NCI-H2107 treated with DMSO at 0.1 percent for 48 hours (cell line): ENCODE data around the gene CIAO2B.
"Not testable (repeated sequence)": the region's sequence is repeated elsewhere in the genome, so short reads cannot be mapped to it uniquely, and the experiment has no call there.

Source experiments
- DNase-seq: peaks from one replicate; lab custom pipeline; 2025; ENCODE audit not compliant: unreplicated experiment; lab: John Stamatoyannopoulos, UW

CIAO2B gene

GRCh38 chr16:66939366-66939765, 5.2 kb upstream of the CIAO2B start:
- no peak for DNase-seq

- DNase-seq, result no peak
Measured at GRCh38 chr16:66937725-66938337, 3.6 kb upstream of the CIAO2B start.

GRCh38 chr16:66936889-66937554, 2.8 kb upstream of the CIAO2B start:
- DNase-seq, result no peak

- DNase-seq, result no peak
Measured at GRCh38 chr16:66936462-66936861, 2.3 kb upstream of the CIAO2B start.

- no peak for DNase-seq
Measured at GRCh38 chr16:66935314-66936011, 1.3 kb upstream of the CIAO2B start, which contains the start of gene CES2. Gene CES2 (plus strand): TSS chr16:66935516. CDS start chr16:66935636, 120 bp downstream.

- DNase-seq, result not testable (repeated sequence)
Measured at GRCh38 chr16:66934839-66935313, 674 bp upstream of the CIAO2B start.

GRCh38 chr16:66933776-66934137, 445 bp downstream of the CIAO2B start:
- DNase-seq, result no peak

GRCh38 chr16:66932076-66932475, 2.1 kb downstream of the CIAO2B start:
- DNase-seq, result no peak

- no peak for DNase-seq
Measured at GRCh38 chr16:66931665-66932064, 2.5 kb downstream of the CIAO2B start.

- no peak for DNase-seq
Measured at GRCh38 chr16:66930189-66930588, 4.0 kb downstream of the CIAO2B start.

GRCh38 chr16:66928702-66929388, 5.4 kb downstream of the CIAO2B start:
- DNase-seq, result no peak

GRCh38 chr16:66927918-66928649, 6.1 kb downstream of the CIAO2B start:
- DNase-seq, result no peak

GRCh38 chr16:66926961-66927436, 7.2 kb downstream of the CIAO2B start:
- peak; percentile 46 for DNase-seq

GRCh38 chr16:66926171-66926947, 7.8 kb downstream of the CIAO2B start:
- DNase-seq, result no peak

- DNase-seq, result no peak
Measured at GRCh38 chr16:66925322-66925840, 8.8 kb downstream of the CIAO2B start, which contains the start of gene RRAD. Gene RRAD (minus strand): TSS chr16:66925535. CDS start chr16:66925179, 356 bp downstream.

- no peak for DNase-seq
Measured at GRCh38 chr16:66924527-66925321, 9.5 kb downstream of the CIAO2B start.

GRCh38 chr16:66923866-66924265, 10.3 kb downstream of the CIAO2B start:
- no peak for DNase-seq

- peak; percentile 80 for DNase-seq
Measured at GRCh38 chr16:66923247-66923731, 10.9 kb downstream of the CIAO2B start.
